CD4-positive, alpha-beta T cell treated with Interferon alpha-2 for 1 hour (primary cell): Measurements from ENCODE around the gene RENBP.

Experiments
- DNase-seq, 2 donors: peaks; one replicate each; pipeline ENCODE4 v3.0.0-alpha.2; 2020 to 2022

RENBP gene

GRCh38 chrX:153970357-153971123 is 26.1 kb upstream of the RENBP start:
- peak; percentile 36 to 60 for DNase-seq

GRCh38 chrX:153969904-153970356 is 25.5 kb upstream of the RENBP start:
- DNase-seq: no peak

- no peak for DNase-seq
Observed at GRCh38 chrX:153969125-153969903, 24.9 kb upstream of the RENBP start.

GRCh38 chrX:153968754-153969124 is 24.3 kb upstream of the RENBP start:
- DNase-seq: peak; percentile 60 to 64

- DNase-seq: no peak
Observed at GRCh38 chrX:153968255-153968654, 23.8 kb upstream of the RENBP start.

GRCh38 chrX:153967536-153968224 is 23.2 kb upstream of the RENBP start:
- DNase-seq: peak; percentile 80 to 86

GRCh38 chrX:153966841-153967535 is 22.5 kb upstream of the RENBP start:
- peak; percentile 56 to 65 for DNase-seq

- DNase-seq: no peak
Observed at GRCh38 chrX:153966283-153966688, 21.8 kb upstream of the RENBP start.

GRCh38 chrX:153965406-153965805 is 21.0 kb upstream of the RENBP start:
- DNase-seq: no peak

GRCh38 chrX:153964105-153964504 is 19.7 kb upstream of the RENBP start:
- no peak for DNase-seq

- DNase-seq: no peak
Observed at GRCh38 chrX:153963546-153963945, 19.1 kb upstream of the RENBP start.

GRCh38 chrX:153961292-153961691 is 16.8 kb upstream of the RENBP start:
- no peak for DNase-seq

- no peak for DNase-seq
Observed at GRCh38 chrX:153960786-153961185, 16.3 kb upstream of the RENBP start.

GRCh38 chrX:153960077-153960476 is 15.6 kb upstream of the RENBP start:
- DNase-seq: no peak

GRCh38 chrX:153959649-153960048 is 15.2 kb upstream of the RENBP start:
- DNase-seq: no peak

- DNase-seq: no peak
Observed at GRCh38 chrX:153958605-153959004, 14.2 kb upstream of the RENBP start.

- DNase-seq: no peak
Observed at GRCh38 chrX:153957224-153957623, 12.8 kb upstream of the RENBP start.

GRCh38 chrX:153956044-153956907 is 11.8 kb upstream of the RENBP start:
- DNase-seq: no peak

- DNase-seq: no peak
Observed at GRCh38 chrX:153955228-153955732, 10.8 kb upstream of the RENBP start.

- DNase-seq: no peak
Observed at GRCh38 chrX:153954558-153955227, 10.2 kb upstream of the RENBP start.

- no peak for DNase-seq
Observed at GRCh38 chrX:153953892-153954557, 9.6 kb upstream of the RENBP start.
